Renal pelvis (tissue), 4 donors: ENCODE results near the gene CNOT3. TPM values are rescaled to one million over a fixed set of nuclear protein-coding genes. Genes with fewer than 3 reads are reported as not detected.

Experiments
- DNase-seq: peaks from one replicate; pipeline ENCODE4 v3.0.0-alpha.2; 2013
- polyA plus RNA-seq, 3 donors: library from polyadenylated mRNA; unstranded; fragments of 120-200 nt; gene quantifications; one replicate each; pipeline ENCODE4 v1.2.1, GENCODE V29; 2013; ENCODE audit not compliant: insufficient read length in 3 of 3

The CNOT3 gene
- polyA plus RNA-seq, 3 donors = 60.6 to 69.8 (median 69.0) TPM

GRCh38 chr19:54114340-54115108 lies 23.0 kb upstream of the CNOT3 start:
- no peak for DNase-seq

GRCh38 chr19:54115109-54116063 lies 22.2 kb upstream of the CNOT3 start, which contains the start of the genes PRPF31 and TFPT:
TSS of gene PRPF31 (plus strand) at chr19:54115754. CDS start at chr19:54118279, 2,525 bp downstream.
TSS of gene TFPT (minus strand) at chr19:54115657. CDS start at chr19:54115269, 388 bp downstream.
- DNase-seq = peak; percentile 99

GRCh38 chr19:54121259-54121658 lies 16.3 kb upstream of the CNOT3 start:
- DNase-seq = no peak

- no peak for DNase-seq
These were observed 13.9 kb upstream of the CNOT3 start for GRCh38 chr19:54123682-54124081.

GRCh38 chr19:54124393-54124792 lies 13.2 kb upstream of the CNOT3 start:
- no peak for DNase-seq

GRCh38 chr19:54125713-54126112 lies 11.8 kb upstream of the CNOT3 start:
- DNase-seq = no peak

GRCh38 chr19:54127688-54128440 lies 9.7 kb upstream of the CNOT3 start:
- no peak for DNase-seq

GRCh38 chr19:54128441-54128725 lies 9.2 kb upstream of the CNOT3 start:
- no peak for DNase-seq

- no peak for DNase-seq
These were observed 8.6 kb upstream of the CNOT3 start for GRCh38 chr19:54128796-54129616.

GRCh38 chr19:54129617-54129996 lies 8.0 kb upstream of the CNOT3 start:
- no peak for DNase-seq

- DNase-seq = peak; percentile 46
These were observed 4.1 kb upstream of the CNOT3 start for GRCh38 chr19:54133312-54133956.

- no peak for DNase-seq
These were observed 3.5 kb upstream of the CNOT3 start for GRCh38 chr19:54133957-54134590.

GRCh38 chr19:54136086-54136863 lies 1.3 kb upstream of the CNOT3 start:
- no peak for DNase-seq

- DNase-seq = peak; percentile 100
These were observed 481 bp upstream of the CNOT3 start for GRCh38 chr19:54136864-54137698.

- DNase-seq = no peak
These were observed 1.1 kb downstream of the CNOT3 start for GRCh38 chr19:54138489-54139256.

- DNase-seq = no peak
These were observed 3.8 kb downstream of the CNOT3 start for GRCh38 chr19:54141356-54141755.

- no peak for DNase-seq
These were observed 4.7 kb downstream of the CNOT3 start for GRCh38 chr19:54142166-54142780.
